ENCODE data around the gene PHYKPL. TPM values are rescaled to one million over a fixed set of nuclear protein-coding genes. Genes with fewer than 3 reads are reported as not detected.
"Not testable (repeated sequence)": the region's sequence is repeated elsewhere in the genome, so short reads cannot be mapped to it uniquely, and the experiment has no call there.

The PHYKPL gene
- total RNA-seq, 1 donor: 106 TPM

DNA sequence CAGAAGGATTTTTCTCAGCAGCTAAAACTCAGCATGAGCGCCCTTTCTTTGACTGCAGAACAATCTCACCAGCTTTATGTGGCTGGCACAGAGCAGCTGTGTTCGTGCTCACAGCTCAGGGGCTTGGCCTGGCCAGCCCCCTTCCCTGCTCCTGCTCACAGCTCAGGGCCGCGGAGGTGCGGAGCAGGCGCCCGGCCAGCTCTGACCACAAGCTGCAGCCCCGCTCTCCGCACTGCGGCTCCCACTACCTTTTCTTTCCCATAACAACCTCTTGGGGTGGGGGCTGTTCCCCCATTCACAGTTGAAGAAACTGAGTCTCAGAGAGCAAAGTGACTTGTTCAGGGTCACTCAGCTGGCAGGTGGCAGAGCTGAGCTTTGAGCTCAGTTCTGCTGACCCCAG, 34.0 kb upstream of the PHYKPL start:
- DNase-seq (ENCODE audit: low read depth in 2 of 3, low spot score in 2 of 3): no peak

DNA sequence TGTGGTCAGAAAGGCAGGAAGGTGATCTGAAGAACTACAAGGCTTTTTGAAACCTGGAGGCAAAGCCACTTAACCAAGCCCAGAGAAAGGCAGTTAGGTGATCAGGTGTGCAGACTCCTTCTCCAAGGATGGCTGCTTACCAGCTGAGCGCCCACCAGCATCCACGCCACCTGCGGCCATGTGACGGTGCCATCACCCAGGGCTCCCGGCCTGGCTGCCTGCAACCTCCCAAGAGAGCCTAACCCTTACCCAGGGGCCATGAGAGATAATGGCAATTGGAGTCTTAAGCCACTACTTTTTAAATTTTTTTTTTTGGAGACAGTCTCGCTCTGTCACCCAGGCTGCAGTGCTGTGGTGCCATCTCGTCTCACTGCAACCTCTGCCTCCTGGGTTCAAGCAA, 33.1 kb upstream of the PHYKPL start:
- no peak for DNase-seq (ENCODE audit: low read depth in 2 of 3, low spot score in 2 of 3)

DNA sequence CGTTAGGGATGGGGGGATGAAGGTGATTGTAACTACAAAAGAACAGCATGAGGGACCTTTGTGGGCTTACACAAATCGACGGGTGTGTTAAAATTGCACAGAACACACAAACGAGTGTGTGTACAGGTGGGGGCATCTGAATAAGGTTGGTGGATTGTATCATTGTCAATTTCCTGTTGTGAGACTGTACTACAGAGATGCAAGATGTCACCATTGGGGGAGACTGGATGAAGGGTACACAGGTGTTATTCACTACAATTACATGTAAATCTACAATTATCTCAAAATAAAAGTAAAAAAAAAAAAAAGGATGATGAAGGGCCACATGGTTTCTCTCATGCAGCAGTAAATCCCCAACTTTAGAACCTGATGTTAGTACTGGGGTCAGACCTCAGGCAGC, 31.4 kb upstream of the PHYKPL start:
- DNase-seq (ENCODE audit: low read depth in 2 of 3, low spot score in 2 of 3): no peak

DNA sequence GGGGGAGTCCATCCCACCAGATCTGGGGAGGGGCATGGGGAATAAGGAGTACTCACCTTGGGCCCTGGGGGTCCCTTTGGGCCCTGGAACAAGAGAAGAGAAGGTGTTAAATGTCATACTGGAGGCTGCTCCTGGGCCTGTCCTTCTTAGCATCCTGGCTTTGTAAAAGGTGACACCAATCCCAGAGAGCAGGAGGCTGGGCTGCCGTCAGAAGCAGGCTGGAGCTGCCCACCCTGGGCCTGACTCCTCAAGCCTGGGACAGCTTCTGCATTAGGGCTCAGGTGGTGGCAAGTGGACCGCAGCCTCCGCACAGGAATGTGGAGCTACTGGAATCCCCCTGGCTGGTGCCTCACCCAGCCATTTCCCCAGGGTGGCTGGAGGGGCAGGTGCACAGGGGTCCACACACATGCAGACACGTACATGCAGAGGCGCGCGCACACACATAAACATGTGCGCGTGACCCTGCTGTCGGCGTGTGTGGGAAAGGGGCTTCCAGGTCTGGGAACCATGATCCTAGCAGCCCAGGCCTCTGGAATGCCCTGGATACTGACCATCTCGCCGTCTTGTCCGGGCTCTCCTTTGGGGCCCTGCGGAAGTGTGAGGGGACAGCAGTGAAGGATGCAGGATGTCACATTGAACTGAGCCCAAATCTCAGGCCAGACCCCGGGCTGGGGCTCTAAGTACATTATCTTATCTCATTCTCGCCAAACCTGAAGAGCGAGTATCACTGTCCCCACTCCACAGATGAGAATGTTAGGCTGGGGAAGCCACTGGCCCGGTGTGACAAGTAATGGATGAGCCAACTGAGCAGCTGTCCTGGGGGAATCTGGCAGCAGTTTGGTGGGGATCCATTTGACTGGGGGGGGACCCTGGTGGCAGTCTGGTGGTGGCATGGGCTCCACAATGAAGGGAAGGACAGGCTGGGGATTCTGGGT, 29.3 kb upstream of the PHYKPL start:
- no peak for DNase-seq (ENCODE audit: low read depth in 2 of 3, low spot score in 2 of 3)

DNA sequence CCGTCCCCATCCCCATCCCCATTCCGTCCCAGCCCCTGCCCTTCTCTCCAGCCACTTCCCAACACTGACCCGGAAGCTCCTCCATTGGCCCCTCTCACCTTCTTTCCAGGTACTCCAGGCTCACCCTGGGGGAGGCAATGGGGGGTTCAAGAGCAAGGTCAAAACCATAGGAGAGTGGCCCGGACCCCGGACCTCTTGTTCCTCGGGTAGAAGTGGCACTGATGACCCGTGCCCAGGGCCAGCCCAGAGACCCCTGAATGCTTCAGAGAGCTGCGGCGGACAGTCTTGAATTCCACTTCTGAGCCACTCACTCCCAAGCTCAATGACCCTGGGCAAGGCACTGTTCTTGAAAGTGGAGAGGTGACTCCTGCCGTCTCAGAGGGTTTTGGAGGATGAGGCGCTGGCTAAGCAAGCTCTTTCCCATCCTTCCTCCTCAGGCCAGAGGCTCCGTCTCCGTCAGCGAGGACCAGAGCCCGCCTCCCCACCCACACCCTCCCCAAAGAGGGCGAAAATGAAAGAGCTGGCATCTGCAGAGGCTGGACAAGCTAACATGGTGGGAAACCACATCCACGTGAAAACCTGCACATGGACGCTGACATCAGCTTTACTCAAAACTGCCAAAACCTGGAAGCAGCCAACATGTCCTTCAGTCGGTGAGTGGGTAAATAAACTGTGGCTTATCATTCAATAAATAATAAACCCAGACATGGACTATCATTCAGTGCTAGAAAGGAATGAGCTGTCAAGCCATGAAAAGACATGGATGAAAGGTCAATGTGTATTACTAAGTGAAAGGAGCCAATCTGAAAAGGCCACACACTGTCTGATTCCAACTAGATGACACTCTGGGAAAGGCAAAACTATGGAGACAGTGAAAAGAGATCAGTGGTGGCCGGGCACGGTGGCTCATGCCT, 27.3 kb upstream of the PHYKPL start:
- no peak for DNase-seq (ENCODE audit: low read depth in 2 of 3, low spot score in 2 of 3)

DNA sequence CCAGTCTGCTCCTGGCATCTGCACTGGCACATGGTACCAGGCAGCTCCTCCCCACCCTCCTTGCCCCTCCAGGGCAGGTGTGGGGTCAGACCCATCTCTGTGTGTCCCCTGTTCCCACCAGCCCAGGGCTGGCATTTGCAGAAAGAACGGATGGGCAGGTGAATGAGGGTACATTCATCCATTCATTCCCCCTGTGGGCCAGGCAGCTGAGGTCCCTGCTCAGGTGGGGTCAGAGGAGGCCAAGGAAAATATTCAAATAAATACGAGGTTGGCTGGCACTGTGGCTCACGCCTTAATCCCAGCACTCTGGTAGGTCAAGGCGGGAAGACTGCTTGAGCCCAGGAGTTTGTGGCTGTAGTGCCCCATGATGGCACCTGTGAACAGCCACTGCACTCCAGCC, 25.0 kb upstream of the PHYKPL start:
- no peak for DNase-seq (ENCODE audit: low read depth in 2 of 3, low spot score in 2 of 3)

DNA sequence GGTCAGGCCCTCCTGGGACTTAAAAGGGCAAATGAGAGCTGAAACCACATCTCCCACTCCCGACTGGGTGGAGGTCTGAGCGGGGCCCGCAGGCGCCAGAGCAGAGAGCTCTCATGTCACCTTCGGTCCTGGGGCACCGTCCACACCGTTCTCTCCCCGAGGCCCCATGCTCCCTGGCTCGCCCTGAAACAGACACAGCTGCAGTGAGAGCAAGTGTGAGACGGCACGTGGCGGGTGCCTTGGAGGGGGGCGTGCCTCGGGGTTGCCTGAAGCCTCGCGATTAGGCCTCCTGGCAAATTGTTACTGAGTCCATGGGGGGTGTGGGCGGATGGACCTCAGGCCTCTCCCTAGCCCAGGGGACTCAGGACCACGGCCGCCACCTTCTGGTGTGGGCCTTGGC, 24.1 kb upstream of the PHYKPL start:
- no peak for DNase-seq (ENCODE audit: low read depth in 2 of 3, low spot score in 2 of 3)

DNA sequence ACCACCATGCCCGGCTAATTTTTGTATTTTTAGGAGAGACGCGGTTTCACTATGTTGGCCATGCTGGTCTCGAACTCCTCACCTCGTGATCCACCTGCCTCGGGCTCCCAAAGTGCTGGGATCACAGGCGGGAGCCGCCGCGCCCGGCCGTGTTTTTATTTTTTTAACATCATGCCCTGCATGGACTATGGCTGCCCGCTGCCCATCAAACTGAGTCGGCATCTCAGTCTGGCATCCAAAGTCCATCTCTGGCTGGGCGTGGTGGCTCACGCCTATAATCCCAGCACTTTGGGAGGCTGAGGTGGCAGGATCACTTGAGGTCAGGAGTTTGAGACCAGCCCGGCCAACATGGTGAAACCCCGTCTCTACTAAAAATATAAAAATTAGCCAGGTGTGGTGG, 21.0 kb upstream of the PHYKPL start:
- not testable (repeated sequence) for DNase-seq (ENCODE audit: low read depth in 2 of 3, low spot score in 2 of 3)

DNA sequence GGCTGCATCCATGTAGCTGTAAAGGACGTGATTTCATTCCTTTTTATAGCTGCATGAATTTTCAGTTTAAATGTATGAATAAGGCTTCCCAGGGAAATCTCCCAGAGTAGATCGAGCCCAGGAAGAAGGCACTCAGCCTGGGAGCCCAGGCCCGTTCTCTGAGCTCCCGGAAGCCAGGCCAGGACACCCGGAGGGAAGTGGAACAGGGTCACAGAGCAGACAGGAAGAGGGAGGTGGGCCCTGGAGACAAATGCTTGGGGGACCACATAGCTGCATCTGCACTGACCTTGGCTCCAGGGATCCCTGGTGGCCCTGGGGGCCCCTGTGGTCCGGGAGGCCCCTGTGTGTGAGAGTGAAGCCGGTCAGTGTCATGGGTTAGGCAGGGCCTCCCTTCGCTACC, 19.7 kb upstream of the PHYKPL start:
- DNase-seq (ENCODE audit: low read depth in 2 of 3, low spot score in 2 of 3): no peak

DNA sequence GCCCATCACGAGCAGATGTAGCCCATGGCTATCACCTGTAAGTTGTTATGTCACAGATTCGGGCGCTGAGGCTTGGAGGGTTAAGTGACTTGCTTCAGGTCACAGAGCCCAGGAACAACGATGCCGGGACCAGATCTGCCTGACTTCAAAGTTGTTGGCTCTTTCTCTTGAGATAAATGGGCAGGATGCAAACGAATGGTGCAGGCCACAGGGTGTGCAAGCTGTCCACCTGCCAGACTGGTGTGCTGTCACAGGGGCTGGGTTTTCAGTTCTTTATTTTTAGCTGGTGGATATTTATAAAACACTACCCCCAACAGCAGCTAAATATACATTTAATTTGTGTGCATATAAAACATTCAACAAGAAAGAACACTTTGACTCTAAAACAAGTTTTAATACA, 17.7 kb upstream of the PHYKPL start:
- DNase-seq (ENCODE audit: low read depth in 2 of 3, low spot score in 2 of 3): no peak

DNA sequence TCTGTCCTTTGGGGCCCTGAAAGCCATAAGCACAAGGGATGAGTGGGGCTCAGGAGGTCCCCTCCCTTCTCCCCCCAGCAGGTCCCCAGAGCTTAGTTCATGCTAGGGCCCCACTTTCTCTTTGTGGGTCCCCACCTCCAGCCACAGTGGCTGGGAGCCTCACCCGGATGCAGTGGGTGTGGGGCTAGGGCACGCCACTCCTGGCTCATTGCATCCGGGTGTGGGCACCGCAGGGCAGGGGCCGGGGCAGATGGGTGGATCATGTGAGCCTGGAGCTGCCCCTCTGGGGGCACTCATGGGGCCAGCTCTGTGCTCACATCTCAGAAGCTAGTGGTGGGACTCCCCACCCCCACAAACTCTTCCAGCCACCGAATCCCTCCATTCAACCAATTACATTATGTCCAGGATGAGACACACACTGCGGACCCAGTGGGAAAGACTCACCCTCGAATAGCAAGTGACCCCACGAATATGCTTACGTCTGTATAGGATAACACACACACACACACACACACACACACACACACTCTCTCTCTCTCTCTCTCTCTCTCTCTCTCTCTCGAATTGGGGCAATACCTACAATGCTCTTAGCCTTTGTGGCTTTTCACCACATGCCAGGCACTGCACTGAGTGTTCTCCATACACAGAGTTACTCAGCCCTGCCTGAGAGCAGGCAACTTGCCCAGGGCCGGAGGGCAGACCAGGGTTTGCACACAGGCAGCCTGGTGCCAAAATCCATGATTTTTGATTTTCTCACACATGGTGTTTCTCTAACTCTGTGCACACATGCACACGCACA, 16.8 kb upstream of the PHYKPL start:
- peak in 2 of 3 donors; percentile 72 to 90 for DNase-seq (ENCODE audit: low read depth in 2 of 3, low spot score in 2 of 3)

DNA sequence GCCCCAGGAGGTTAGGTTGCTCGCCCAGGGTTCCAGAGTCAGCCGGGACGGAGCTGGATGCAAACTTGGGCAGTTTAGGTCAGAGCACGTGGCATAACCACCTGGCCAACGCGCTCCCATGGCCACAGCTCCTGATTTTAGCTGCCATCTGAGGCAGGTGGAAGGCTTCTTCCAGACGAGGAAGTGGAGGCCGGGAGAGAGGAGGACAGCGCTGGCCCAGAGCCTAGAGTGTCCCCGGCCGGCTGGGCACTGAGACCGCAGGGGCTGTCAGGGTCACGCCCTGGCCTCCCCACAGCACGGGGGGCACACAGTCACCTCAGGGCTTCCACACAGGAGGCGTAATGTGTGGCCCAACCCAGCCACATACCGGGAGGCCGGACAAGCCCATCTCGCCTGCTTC, 16.1 kb upstream of the PHYKPL start:
- DNase-seq (ENCODE audit: low read depth in 2 of 3, low spot score in 2 of 3): no peak

DNA sequence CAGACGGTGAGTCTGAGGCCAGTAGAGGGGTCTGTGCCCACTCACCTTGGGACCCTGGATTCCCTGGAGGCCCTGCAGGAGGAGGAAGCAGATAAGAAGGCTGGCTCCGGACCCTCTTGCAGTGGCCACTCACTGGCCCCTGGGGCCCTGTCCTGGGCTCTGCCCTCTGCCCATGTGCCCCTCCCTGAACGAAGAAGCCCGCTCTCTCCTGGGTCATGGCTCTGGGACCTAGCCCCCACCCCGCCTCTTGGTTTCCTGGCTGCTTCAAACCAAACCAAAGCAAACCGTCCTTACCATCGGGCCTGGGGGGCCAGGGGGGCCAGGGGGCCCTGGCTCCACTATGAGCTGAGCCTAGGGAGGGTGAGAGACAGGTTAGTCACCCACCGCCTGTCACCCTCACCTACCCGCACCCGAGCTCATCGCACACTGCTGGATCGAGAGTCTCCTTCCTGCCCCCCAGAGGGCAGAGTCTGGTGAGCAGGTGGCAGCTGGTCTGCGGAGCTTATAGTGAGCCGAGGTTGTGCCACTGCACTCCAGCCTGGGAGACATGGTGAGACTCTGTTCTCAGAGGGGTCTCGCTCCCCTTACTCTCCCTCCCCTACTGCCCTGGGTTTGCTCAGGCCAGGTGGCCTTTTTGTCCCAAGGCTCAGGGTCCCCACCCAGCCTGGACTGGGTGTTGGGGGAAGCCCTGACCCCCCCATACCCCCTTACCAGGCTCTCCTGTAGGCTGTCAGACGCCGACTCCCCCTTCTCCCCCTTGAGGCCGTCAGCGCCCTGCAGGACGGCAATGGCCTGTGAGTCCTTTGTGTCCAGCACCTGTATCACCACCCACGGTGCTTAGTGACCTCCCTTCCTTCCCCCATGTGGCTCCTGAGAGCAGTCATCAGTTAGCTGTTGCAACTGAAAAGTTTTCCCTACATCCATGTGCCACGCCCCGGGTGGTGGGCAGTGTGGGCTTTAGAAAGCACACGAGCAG, 15.2 kb upstream of the PHYKPL start:
- no peak for DNase-seq (ENCODE audit: low read depth in 2 of 3, low spot score in 2 of 3)

DNA sequence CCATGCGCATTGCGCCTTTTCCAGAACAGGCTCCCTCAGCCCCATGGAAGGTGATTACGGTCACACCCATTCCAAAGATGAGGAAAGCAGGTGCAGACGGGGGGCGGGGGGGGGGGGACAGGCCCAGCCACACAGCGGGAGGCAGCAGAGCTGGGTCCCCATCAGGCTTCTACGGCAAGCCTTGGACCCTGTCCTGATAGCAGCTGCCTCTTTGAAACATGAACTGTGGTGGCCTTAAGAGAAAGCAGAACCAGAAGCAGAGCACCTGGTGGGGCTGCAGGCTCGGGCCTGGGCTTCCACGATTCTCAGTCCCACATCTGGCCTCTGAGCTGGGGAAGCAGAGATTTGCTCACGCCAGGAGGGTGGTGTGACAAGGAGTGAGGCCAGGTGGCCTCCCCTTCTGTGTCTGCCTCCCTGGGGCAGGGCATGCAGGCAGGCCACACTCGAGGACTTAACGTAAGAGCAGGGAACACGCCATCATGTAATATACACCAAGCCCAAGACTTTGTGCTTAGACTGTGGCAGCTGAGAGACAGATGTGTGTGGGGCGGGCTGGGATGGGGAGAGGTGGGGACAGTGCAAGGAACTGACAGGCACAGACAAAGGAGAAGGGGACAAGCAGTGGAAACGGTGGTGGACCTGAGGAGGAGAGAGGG, 14.2 kb upstream of the PHYKPL start:
- peak in 1 of 3 donors; percentile 63 for DNase-seq (ENCODE audit: low read depth in 2 of 3, low spot score in 2 of 3)

DNA sequence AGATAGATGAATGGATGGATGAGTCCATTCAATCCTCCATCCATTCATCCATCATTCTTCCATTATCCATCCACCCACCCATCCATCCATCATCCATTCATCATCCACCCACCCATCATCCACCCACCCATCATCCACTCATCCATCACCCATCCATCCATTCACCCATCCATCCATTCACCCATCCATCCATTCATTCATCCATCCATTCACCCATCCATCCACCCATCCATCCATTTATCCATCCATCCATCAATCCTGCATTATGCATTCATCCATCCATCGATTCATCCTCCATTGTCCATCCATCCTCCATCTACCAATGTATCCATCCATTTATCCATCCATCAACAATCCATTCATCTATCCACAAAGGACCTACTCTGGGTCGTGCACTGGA, 12.8 kb upstream of the PHYKPL start:
- no peak for DNase-seq (ENCODE audit: low read depth in 2 of 3, low spot score in 2 of 3)

DNA sequence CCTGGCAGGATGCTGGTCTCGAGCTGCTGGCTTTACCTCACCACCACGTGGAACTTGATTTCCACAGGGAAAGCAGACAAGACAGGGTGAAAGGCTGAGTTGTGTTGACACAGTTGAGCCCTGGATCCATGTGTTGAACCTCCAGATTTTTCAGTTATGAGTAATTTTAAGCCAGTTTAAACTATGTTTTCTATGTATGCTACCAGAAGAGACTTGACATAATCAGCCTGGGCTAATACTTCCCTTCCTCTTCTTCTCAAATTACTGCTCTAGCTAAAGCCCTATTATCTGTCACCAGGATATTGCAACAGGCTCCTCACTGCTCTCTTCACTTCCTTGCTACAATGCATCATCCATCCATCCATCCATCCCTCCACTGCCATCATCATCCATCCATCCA, 12.0 kb upstream of the PHYKPL start:
- no peak for DNase-seq (ENCODE audit: low read depth in 2 of 3, low spot score in 2 of 3)

DNA sequence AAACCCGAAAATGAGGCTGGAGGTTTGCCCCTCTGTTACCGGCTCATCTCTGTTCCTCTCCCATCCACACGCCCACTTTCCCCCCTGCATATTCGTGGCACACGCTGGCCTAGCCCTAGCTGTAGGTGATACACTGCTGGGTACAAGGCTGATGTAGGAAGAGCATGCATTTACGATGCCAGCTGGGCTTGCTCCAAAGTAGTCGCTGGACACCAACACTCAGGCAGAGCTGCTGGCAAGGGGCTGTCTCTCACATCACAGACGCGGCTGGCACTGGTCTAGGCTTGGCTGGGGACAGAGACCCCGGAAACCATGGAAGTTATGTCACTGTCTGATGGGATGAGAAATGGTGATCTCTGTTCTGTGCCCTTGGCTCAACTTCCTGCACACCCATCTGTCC, 9.8 kb upstream of the PHYKPL start:
- DNase-seq (ENCODE audit: low read depth in 2 of 3, low spot score in 2 of 3): no peak

DNA sequence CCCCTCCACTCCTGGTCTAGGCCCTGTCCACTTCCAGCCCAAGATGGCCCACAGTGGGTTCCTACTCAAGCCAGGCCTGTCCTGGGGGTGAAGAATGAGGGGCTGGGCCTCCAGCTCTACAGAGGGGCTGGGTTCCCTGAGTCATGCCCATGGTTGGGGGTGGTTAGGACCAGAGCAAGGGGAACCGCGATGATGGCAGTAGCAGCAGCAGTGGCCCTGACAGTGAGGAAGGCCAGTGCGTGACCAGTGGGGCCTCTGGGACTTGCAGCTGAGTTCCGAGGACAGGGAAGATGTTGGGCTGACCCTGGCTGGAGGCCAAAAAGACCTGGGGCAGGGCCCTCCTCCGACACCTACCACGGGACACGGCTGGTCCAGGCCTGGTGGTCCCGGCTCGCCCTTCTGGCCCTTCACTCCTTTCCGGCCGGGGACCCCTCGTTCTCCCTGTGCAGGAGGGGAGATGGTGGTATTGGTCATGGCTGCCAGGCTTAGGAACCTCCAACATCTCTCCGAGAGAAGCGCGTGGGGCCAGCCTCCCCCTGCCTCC, 9.2 kb upstream of the PHYKPL start:
- no peak for DNase-seq (ENCODE audit: low read depth in 2 of 3, low spot score in 2 of 3)

DNA sequence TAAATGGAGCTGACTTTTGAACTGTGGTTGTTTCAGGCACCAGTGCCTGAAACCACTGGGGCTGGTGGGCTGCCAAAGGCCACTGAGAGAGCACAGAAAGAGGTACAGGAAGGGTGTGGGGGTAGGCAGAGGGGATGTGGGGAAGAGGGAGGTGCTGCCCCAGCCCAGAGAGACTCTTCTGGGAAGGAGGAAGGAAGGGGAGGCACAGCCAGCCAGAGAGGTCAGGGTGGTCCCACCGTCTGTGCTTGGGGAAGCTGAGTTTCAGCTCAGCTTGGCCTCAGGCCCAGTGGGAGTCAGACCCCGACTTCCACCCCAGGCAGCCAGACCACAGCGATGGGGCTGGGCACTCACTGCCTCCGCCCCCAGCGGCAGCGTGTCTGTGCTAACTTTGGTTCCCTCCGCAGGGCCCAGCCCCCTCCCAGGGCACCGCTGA, 8.6 kb upstream of the PHYKPL start:
- DNase-seq (ENCODE audit: low read depth in 2 of 3, low spot score in 2 of 3): peak in 2 of 3 donors; percentile 82 to 91
